Peyer's patch (tissue), 4 donors: ENCODE results near the gene MX1. TPM values are rescaled to one million over a fixed set of nuclear protein-coding genes. Genes with fewer than 3 reads are reported as not detected.

ENCODE experiments used
- DNase-seq, 3 donors: peaks; one replicate each; pipeline ENCODE4 v3.0.0-alpha.2; 2017 to 2019
- H3K27ac ChIP-seq, 4 donors: fragments of 200-600 bp; sonication (generic); one replicate each; pipeline ENCODE4 v1.5.1; 2016 to 2019
- H3K27me3 ChIP-seq, 2 donors: fragments of 200-600 bp; sonication (generic); one replicate each; pipeline ENCODE4 v1.5.1; 2019
- H3K36me3 ChIP-seq, 3 donors: fragments of 200-600 bp; sonication (generic); one replicate each; pipeline ENCODE4 v1.5.1; 2016 to 2019
- H3K4me1 ChIP-seq, 4 donors: fragments of 200-600 bp; sonication (generic); one replicate each; pipeline ENCODE4 v1.5.1; 2016 to 2019
- H3K4me3 ChIP-seq, 4 donors: fragments of 200-600 bp; sonication (generic); 1 replicate in 3 of 4; 2 replicates in 1 of 4; pipeline ENCODE4 v1.5.1; 2016 to 2019; ENCODE audit warnings: mild to moderate bottlenecking in 1 of 4
- H3K9me3 ChIP-seq, 4 donors: fragments of 200-600 bp; sonication (generic); one replicate each; pipeline ENCODE4 v1.5.1; 2016 to 2019; ENCODE audit warnings: mild to moderate bottlenecking in 1 of 4
- CTCF ChIP-seq, 6 experiments: fragments of 450-650 bp in 4 of 6; fragments of 200-600 bp in 2 of 6; sonication (generic) in 1 of 6; IDR thresholded peaks; one replicate each; pipeline ENCODE4 v1.5.1; 2017 to 2019; ENCODE audit warnings: antibody characterized with exemption in 6 of 6, mild to moderate bottlenecking in 3 of 6, moderate library complexity in 1 of 6
- POLR2A ChIP-seq, 2 donors: fragments of 450-650 bp; IDR thresholded peaks; one replicate each; pipeline ENCODE4 v1.5.1; 2017; ENCODE audit warnings: antibody characterized with exemption in 2 of 2, mild to moderate bottlenecking in 2 of 2, moderate library complexity in 2 of 2
- total RNA-seq, 4 donors: library from RNA; depleted of rRNA; stranded (reverse); fragments of >200 nt; gene quantifications; one replicate each; pipeline ENCODE4 v1.1.0, GENCODE V29; 2016

Gene MX1
- total RNA-seq, 4 donors from 2014 or later, result 52.4 to 109 (median 78.9) TPM

DNA sequence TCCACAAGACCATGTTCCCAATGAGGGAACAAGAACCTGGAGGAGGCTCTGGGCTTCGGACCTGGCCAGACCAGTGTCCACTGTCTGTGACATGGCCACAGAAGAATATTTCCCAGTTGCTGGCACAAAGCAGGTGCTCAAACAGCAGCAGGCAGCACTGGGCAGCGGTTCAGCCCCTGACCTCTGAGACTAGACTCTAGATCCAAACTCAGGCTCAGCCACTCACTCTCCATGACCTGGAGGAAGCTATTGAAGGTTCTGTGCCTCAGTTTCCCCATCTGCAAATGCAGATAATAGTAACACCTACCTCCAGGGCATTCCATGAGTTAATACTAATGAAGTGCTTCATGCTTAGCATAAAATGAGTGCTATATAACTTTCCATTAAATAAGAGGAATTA lies 73.9 kb downstream of the MX1 start:
- H3K4me3 ChIP-seq, result peak overlapping the region in 2 of 4 donors; percentile 20 to 28
- peaks cover 0 to 14% (median 0%) of the 10 kb centered on the region in 3 donors for H3K36me3 ChIP-seq
- no peak for TF ChIP-seq POLR2A (IDR thresholded peaks at IDR 0.05)
- H3K4me1 ChIP-seq, result peaks cover 0 to 40% (median 0%) of the 10 kb centered on the region in 4 donors
- no peaks in the 10 kb centered on the region for H3K9me3 ChIP-seq
- peak overlapping the region in 3 of 4 donors; percentile 59 to 91 (median 90) for H3K27ac ChIP-seq
- DNase-seq, result no peak
- no peaks in the 10 kb centered on the region for H3K27me3 ChIP-seq

GRCh38 chr21:41500363-41500762 lies 74.3 kb downstream of the MX1 start:
- Histone ChIP-seq H3K4me3 (peak overlapping the region in 2 of 4 donors; percentile 20 to 28), H3K27me3 (no peaks in the 10 kb centered on the region), H3K27ac (peak overlapping the region in 3 of 4 donors; percentile 59 to 91 (median 90)), H3K9me3 (no peaks in the 10 kb centered on the region), H3K4me1 (peaks cover 0 to 40% (median 0%) of the 10 kb centered on the region in 4 donors), H3K36me3 (peaks cover 0 to 14% (median 0%) of the 10 kb centered on the region in 3 donors)
- no peak for DNase-seq
- TF ChIP-seq POLR2A (IDR thresholded peaks at IDR 0.05) (no peak), CTCF (IDR thresholded peaks at IDR 0.05) (no peak)

DNA sequence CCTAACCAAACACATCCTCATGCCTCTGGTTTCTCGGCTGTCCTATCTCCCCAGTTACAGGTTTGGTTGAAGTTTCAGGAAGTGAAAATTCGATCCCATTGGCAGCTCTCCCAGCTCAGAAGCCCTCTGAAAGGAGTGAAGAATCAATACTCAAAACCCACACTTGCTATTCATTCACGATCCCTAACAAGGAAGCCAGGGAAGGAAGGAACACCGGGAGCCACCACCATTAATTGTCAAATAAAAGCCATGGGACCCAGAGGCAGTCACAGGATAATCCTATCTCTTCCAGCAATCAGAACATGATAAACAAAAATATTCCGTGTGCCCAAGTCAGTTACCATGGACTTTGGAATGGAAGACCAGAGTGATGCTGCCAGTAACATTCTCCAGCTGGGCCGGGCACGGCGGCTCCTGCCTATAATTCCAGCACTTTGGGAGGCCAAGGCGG lies 74.9 kb downstream of the MX1 start:
- TF ChIP-seq POLR2A (IDR thresholded peaks at IDR 0.05), result no peak
- no peak for TF ChIP-seq CTCF (IDR thresholded peaks at IDR 0.05)
- Histone ChIP-seq H3K4me3 (peak overlapping the region in 2 of 4 donors; percentile 20 to 28), H3K36me3 (peaks cover 0 to 16% (median 0%) of the 10 kb centered on the region in 3 donors), H3K27ac (peak overlapping the region in 3 of 4 donors; percentile 59 to 91 (median 90)), H3K9me3 (no peaks in the 10 kb centered on the region), H3K27me3 (no peaks in the 10 kb centered on the region), H3K4me1 (peaks cover 0 to 40% (median 0%) of the 10 kb centered on the region in 4 donors)
- DNase-seq, result peak in 2 of 3 donors; percentile 67 to 74

DNA sequence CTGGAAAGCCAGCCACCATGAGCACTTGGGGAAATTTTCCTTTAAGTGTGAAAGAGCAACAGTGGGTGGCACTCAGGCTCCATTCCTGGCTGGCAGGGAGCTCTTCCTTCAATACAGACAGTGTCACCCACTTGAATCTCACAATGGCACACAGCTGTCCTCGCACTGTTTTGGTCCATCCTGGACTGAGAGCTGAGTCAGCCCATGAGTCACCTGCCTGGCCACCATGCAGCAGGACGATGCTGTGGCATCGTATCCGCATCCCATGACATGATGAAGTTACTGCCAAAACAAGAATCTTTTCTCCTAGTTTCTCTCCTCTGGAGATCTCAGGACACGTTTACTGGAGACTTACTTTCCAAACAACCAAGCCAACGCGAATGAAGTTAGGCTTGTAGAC lies 75.9 kb downstream of the MX1 start:
- H3K36me3 ChIP-seq, result peaks cover 0 to 10% (median 0%) of the 10 kb centered on the region in 3 donors
- peak overlapping the region in 1 of 4 donors; percentile 12 for H3K4me3 ChIP-seq
- DNase-seq, result peak in 1 of 3 donors; percentile 74
- H3K4me1 ChIP-seq, result peaks cover 0 to 39% (median 0%) of the 10 kb centered on the region in 4 donors
- no peaks in the 10 kb centered on the region for H3K27me3 ChIP-seq
- H3K9me3 ChIP-seq, result no peaks in the 10 kb centered on the region
- TF ChIP-seq POLR2A (IDR thresholded peaks at IDR 0.05), result no peak
- TF ChIP-seq CTCF (IDR thresholded peaks at IDR 0.05), result no peak
- peak overlapping the region in 3 of 4 donors; percentile 55 to 91 (median 90) for H3K27ac ChIP-seq

GRCh38 chr21:41503331-41503730 lies 77.3 kb downstream of the MX1 start:
- H3K4me1 ChIP-seq, result peaks cover 0 to 34% (median 0%) of the 10 kb centered on the region in 4 donors

More at GRCh38 chr21:41503331-41503730, 77.3 kb downstream of the MX1 start:
- TF ChIP-seq POLR2A (IDR thresholded peaks at IDR 0.05), result no peak
- no peak for TF ChIP-seq CTCF (IDR thresholded peaks at IDR 0.05)
- Histone ChIP-seq H3K4me3 (peak overlapping the region in 2 of 4 donors; percentile 76 to 78), H3K36me3 (peaks cover 0 to 10% (median 0%) of the 10 kb centered on the region in 3 donors), H3K9me3 (no peaks in the 10 kb centered on the region), H3K27ac (peak overlapping the region in 3 of 4 donors; percentile 79 to 91 (median 90)), H3K27me3 (no peaks in the 10 kb centered on the region)
- no peak for DNase-seq
